BE2C (cell line): ENCODE results near the gene MVB12B.

ENCODE experiments used
- DNase-seq: peaks from one replicate; pipeline ENCODE4 v3.0.0-alpha.2; 2020
- H3K27me3 ChIP-seq: fragments of 250-450 bp; sonication (Bioruptor Pico); 2 replicates; pipeline ENCODE4 v1.5.1; 2020; ENCODE audit warnings: mild to moderate bottlenecking
- H3K36me3 ChIP-seq: fragments of 250-450 bp; sonication (Bioruptor Pico); 2 replicates; pipeline ENCODE4 v1.5.1; 2020; ENCODE audit warnings: mild to moderate bottlenecking
- H3K4me1 ChIP-seq: fragments of 250-450 bp; sonication (Bioruptor Pico); 2 replicates; pipeline ENCODE4 v1.5.1; 2020
- H3K4me3 ChIP-seq: 2 replicates; pipeline ENCODE4 v1.5.1; 2011; ENCODE audit warnings: low read depth, low read length
- H3K9me3 ChIP-seq: fragments of 250-450 bp; sonication (Bioruptor Pico); 2 replicates; pipeline ENCODE4 v1.5.1; 2020
- CTCF ChIP-seq: IDR thresholded peaks from 2 replicates; pipeline ENCODE4 v1.5.1; 2012; ENCODE audit warnings: mild to moderate bottlenecking, low read depth, low read length

The MVB12B gene

DNA sequence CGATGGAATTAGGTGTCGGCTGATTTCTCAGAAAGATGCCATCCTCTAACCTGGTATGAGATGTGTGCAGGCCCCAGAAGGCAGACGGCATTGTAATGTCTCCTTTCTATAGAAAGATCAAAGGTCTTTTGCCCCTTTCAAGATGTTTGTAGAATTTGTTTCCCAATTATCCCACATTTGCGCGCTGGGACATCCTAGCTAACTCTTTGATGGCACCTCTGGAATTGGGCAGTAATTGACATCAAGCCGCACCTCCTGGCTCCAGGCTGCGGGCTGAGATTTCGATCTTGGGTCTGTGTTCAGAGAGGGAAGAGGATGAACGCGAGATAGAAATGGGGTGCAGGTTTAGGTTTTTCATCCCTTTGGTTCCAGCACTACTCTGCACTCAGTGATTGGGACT, 202.3 kb downstream of the MVB12B start:
- H3K4me3 ChIP-seq, result no peak overlapping the region
- peaks cover 46% of the 10 kb centered on the region for H3K4me1 ChIP-seq
- no peaks in the 10 kb centered on the region for H3K36me3 ChIP-seq
- no peaks in the 10 kb centered on the region for H3K9me3 ChIP-seq
- no peak for DNase-seq
- H3K27me3 ChIP-seq, result no peaks in the 10 kb centered on the region
- TF ChIP-seq CTCF, result no peak

GRCh38 chr9:126531035-126531571, 204.5 kb downstream of the MVB12B start:
- H3K27me3 ChIP-seq, result no peaks in the 10 kb centered on the region
- H3K36me3 ChIP-seq, result no peaks in the 10 kb centered on the region
- peaks cover 63% of the 10 kb centered on the region for H3K4me1 ChIP-seq
- no peaks in the 10 kb centered on the region for H3K9me3 ChIP-seq
- no peak for DNase-seq
- no peak for TF ChIP-seq CTCF
- no peak overlapping the region for H3K4me3 ChIP-seq

GRCh38 chr9:126531591-126531990, 205.0 kb downstream of the MVB12B start:
- no peaks in the 10 kb centered on the region for H3K36me3 ChIP-seq
- DNase-seq, result no peak
- no peaks in the 10 kb centered on the region for H3K9me3 ChIP-seq
- H3K27me3 ChIP-seq, result no peaks in the 10 kb centered on the region
- no peak for TF ChIP-seq CTCF
- H3K4me1 ChIP-seq, result peaks cover 65% of the 10 kb centered on the region
- no peak overlapping the region for H3K4me3 ChIP-seq

- no peaks in the 10 kb centered on the region for H3K27me3 ChIP-seq
- H3K4me3 ChIP-seq, result no peak overlapping the region
- no peaks in the 10 kb centered on the region for H3K36me3 ChIP-seq
- H3K9me3 ChIP-seq, result no peaks in the 10 kb centered on the region
- peak; percentile 75 for DNase-seq
- no peak for TF ChIP-seq CTCF
- H3K4me1 ChIP-seq, result peaks cover 68% of the 10 kb centered on the region
Measured at GRCh38 chr9:126532019-126532462, 205.4 kb downstream of the MVB12B start.

- peaks cover 69% of the 10 kb centered on the region for H3K4me1 ChIP-seq
- DNase-seq, result peak; percentile 58
- H3K9me3 ChIP-seq, result no peaks in the 10 kb centered on the region
- H3K36me3 ChIP-seq, result no peaks in the 10 kb centered on the region
- H3K27me3 ChIP-seq, result no peaks in the 10 kb centered on the region
- no peak for TF ChIP-seq CTCF
- H3K4me3 ChIP-seq, result no peak overlapping the region
Measured at GRCh38 chr9:126532489-126532888, 205.9 kb downstream of the MVB12B start.

DNA sequence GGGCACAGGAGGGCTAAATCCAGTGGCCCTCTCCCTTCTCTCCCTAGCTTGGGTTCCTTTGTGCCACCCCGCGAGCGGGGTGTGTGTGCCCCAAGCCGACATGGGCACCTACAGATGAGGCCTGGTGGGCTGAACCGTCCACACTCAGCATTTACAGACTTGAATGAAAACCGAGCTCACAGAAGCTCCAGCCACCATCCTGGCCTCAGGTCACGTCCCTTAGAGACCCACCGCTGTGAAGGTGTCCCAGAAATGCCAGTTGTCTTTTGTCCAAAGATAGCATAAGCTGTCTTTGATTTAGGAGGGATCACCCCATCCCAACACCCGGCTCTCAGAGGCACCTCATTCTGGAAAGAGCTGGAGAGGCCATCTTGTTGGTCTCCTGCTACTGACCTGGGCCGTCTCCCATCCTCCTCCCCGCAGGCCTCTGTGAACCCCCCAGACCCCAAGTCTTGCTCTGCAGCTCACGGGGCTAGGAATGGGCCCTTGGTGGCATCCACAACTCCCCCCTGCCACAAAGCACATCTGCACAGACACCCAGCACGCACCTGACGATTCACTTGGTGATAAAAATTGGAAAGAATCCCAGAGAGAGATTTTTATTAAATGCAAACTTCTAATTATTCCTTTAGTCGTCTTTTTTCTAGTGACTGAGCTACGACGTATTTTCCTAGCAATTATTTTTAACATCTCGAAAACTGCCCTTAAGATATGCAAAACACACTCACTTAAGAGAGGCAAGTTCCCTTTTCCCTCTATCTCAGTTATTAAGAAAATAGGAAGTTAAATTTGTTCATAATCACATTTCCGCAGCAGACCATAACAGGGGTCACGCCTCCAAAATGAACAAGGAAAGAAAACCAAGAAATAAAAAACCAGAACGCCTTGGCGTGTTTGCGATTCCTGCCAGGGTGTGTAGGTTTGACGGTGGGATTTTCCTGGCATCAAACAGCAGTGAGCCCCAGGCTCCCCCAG, 206.6 kb downstream of the MVB12B start:
- no peak for DNase-seq
- Histone ChIP-seq H3K4me1 (peaks cover 67% of the 10 kb centered on the region), H3K4me3 (no peak overlapping the region), H3K9me3 (no peaks in the 10 kb centered on the region), H3K36me3 (no peaks in the 10 kb centered on the region), H3K27me3 (no peaks in the 10 kb centered on the region)
- no peak for TF ChIP-seq CTCF
